Transverse colon (tissue), 4 donors: Measurements from ENCODE around the gene CRISPLD2. TPM values are rescaled to one million over a fixed set of nuclear protein-coding genes. Genes with fewer than 3 reads are reported as not detected.

Experiments
- DNase-seq: peaks from one replicate; pipeline ENCODE4 v3.0.0-alpha.2; 2019
- H3K27ac ChIP-seq, 4 donors: fragments of 200-600 bp; sonication (generic); 2 replicates each; pipeline ENCODE4 v1.5.1; 2016 to 2018; ENCODE audit warnings: inconsistent platforms in 4 of 4
- H3K27me3 ChIP-seq: fragments of 200-600 bp; sonication (generic); 2 replicates; pipeline ENCODE4 v1.5.1; 2017; ENCODE audit warnings: inconsistent platforms
- H3K36me3 ChIP-seq, 4 donors: fragments of 200-600 bp; sonication (generic); 2 replicates each; pipeline ENCODE4 v1.5.1; 2017 to 2019; ENCODE audit warnings: inconsistent platforms in 4 of 4
- H3K4me1 ChIP-seq, 4 donors: fragments of 200-600 bp; sonication (generic); 2 replicates each; pipeline ENCODE4 v1.5.1; 2017 to 2020; ENCODE audit warnings: inconsistent platforms in 4 of 4
- H3K4me3 ChIP-seq, 4 donors: fragments of 200-600 bp; sonication (generic); 1 replicate in 1 of 4; 2 replicates in 3 of 4; pipeline versions ENCODE4 v1.5.1 to v1.6.1; 2017 to 2019; ENCODE audit warnings: inconsistent platforms in 4 of 4
- H3K9me3 ChIP-seq, 2 donors: fragments of 200-600 bp; sonication (generic); 2 replicates each; pipeline ENCODE4 v1.5.1; 2017 to 2019; ENCODE audit warnings: inconsistent platforms in 2 of 2
- EP300 ChIP-seq: sonication (generic); formaldehyde crosslinking; IDR thresholded peaks from one replicate; pipeline ENCODE4 v1.6.1; 2017; ENCODE audit warnings: antibody characterized with exemption, low read depth
- POLR2A ChIP-seq: fragments of 450-650 bp; IDR thresholded peaks from one replicate; pipeline ENCODE4 v1.6.1; 2016; ENCODE audit warnings: antibody characterized with exemption, mild to moderate bottlenecking, moderate library complexity
- POLR2AphosphoS5 ChIP-seq, 3 donors: sonication (generic); formaldehyde crosslinking; IDR thresholded peaks; one replicate each; pipeline ENCODE4 v1.6.1; 2016; ENCODE audit warnings: antibody characterized with exemption in 3 of 3
- WGBS, 2 donors: methylation state at CpG; one replicate each; pipeline ENCODE4 v1.1.5; 2018; ENCODE audit warnings: low coverage in 1 of 2; 5-methylcytosine and 5-hydroxymethylcytosine counted together
- in situ Hi-C, 4 donors: fragments of 200-750 bp; cut with MboI; loops; one replicate each; pipeline versions ENCODE4 v1.15.0 to v1.15.1; 2017; ENCODE audit warnings: low sequenced_read_pairs in 3 of 4, low pct_ligation_motif_present in 1 of 4, low pct_unique_long_range_greater_than_20kb in 1 of 4
- intact Hi-C: fragments of 100-400 bp; cut with DNase I; formaldehyde crosslinking; loops from one replicate; pipeline ENCODE4 v1.15.1; 2023; ENCODE audit warnings: low total_unique reads
- total RNA-seq, 4 donors: library from RNA; depleted of rRNA; stranded (reverse); fragments of >200 nt; gene quantifications; one replicate each; pipeline ENCODE4 v1.1.0, GENCODE V29; 2016
- TF ChIP-seq, protein P1 (sequence below), 5 experiments: fragments of 200-600 bp in 3 of 5; fragments of 450-650 bp in 2 of 5; sonication (generic) in 3 of 5; IDR thresholded peaks; 1 replicate in 2 of 5; 2 replicates in 3 of 5; pipeline ENCODE4 v1.5.1; 2016 to 2017; ENCODE audit warnings: antibody characterized with exemption in 5 of 5, inconsistent platforms in 3 of 5, mild to moderate bottlenecking in 2 of 5, moderate library complexity in 1 of 5

The CRISPLD2 gene
- total RNA-seq, 4 donors from 2014 or later = 53.4 to 326 (median 71.0) TPM

DNA sequence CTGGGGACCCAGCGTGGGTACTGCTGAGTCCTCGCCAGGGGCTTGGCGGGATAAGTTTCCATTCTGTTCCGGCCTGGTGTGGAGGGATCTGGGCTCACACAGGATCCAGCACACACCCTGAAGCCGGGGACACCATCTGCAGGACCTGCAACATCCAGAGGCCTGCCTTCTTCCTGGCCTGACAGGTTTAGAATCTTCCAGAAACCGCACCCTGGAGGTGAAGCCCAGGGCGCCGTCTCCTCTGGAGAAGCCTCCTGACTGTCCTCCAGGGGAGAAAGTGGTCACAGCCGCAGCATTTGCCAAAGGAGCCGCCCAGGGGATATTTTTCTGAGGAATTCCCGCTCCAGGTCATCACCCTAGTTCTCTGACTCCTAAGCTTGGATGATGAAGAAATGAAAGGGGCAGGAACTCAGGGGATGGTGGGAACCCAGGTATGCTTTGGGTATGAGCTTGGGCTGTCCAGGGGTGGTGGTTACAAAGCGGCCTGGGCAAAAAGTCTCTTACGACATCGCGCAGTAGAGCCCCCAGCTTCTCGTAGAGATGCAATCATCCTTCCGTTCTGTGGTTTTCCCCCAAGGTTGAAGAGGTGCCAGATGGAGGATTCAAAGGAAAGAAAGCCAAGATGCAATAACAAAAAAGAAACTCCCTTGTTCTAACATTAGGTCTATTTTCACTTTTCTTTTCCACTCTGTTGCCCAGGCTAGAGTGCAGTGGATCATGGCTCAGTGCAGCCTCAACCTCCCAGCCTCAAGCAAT is 9.1 kb upstream of the CRISPLD2 start:
- 47 to 67% methylated on average over 2 to 17 of the region's 17 CpGs for WGBS, 2 donors
- Histone ChIP-seq H3K36me3 (no peaks in the 10 kb centered on the region), H3K9me3 (no peaks in the 10 kb centered on the region), H3K4me3 (no peak overlapping the region), H3K27ac (peak overlapping the region; percentile 37 to 50 (median 44)), H3K4me1 (peaks cover 0 to 3% (median 0%) of the 10 kb centered on the region in 4 donors), H3K27me3 (no peaks in the 10 kb centered on the region)
- in situ Hi-C loops (no loop called here), intact Hi-C loops (no loop called here)
- TF ChIP-seq, protein P1, sequence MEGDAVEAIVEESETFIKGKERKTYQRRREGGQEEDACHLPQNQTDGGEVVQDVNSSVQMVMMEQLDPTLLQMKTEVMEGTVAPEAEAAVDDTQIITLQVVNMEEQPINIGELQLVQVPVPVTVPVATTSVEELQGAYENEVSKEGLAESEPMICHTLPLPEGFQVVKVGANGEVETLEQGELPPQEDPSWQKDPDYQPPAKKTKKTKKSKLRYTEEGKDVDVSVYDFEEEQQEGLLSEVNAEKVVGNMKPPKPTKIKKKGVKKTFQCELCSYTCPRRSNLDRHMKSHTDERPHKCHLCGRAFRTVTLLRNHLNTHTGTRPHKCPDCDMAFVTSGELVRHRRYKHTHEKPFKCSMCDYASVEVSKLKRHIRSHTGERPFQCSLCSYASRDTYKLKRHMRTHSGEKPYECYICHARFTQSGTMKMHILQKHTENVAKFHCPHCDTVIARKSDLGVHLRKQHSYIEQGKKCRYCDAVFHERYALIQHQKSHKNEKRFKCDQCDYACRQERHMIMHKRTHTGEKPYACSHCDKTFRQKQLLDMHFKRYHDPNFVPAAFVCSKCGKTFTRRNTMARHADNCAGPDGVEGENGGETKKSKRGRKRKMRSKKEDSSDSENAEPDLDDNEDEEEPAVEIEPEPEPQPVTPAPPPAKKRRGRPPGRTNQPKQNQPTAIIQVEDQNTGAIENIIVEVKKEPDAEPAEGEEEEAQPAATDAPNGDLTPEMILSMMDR (IDR thresholded peaks at IDR 0.05) = no peak
- TF ChIP-seq POLR2AphosphoS5 (IDR thresholded peaks at IDR 0.05) (no peak), EP300 (no peak), POLR2A (no peak)
- peak; percentile 25 for DNase-seq

DNA sequence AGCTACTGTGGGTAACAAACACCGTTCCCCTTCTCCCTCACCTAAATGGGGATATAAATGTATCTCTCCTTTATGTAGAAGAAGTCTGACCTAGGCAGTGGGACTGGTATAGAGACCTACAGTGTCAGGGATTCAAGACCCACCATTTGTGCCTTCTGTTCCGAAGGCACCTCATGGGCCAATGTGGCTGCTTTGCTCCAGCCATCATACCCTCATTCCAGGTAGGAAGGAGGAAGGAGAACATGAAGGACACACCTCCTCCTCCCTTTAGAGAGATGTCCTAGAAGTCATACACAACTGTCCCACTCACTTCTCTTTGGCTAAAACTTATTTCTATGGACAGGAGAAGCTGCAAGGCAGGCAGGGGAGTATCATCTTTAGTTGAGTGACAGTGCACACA is 8.3 kb upstream of the CRISPLD2 start:
- no peak for DNase-seq
- TF ChIP-seq EP300 (no peak), POLR2A (no peak)
- Histone ChIP-seq H3K4me1 (peaks cover 0 to 3% (median 0%) of the 10 kb centered on the region in 4 donors), H3K36me3 (no peaks in the 10 kb centered on the region), H3K27me3 (peaks cover 5% of the 10 kb centered on the region), H3K4me3 (no peak overlapping the region), H3K27ac (peak overlapping the region in 3 of 4 donors; percentile 40 to 50 (median 48)), H3K9me3 (no peaks in the 10 kb centered on the region)
- 95% methylated on average over 2 of the region's 2 CpGs; no CpG with 5 or more reads in 1 of the 2 donors for WGBS, 2 donors
- in situ Hi-C loops = no loop called here
- intact Hi-C loops = no loop called here

DNA sequence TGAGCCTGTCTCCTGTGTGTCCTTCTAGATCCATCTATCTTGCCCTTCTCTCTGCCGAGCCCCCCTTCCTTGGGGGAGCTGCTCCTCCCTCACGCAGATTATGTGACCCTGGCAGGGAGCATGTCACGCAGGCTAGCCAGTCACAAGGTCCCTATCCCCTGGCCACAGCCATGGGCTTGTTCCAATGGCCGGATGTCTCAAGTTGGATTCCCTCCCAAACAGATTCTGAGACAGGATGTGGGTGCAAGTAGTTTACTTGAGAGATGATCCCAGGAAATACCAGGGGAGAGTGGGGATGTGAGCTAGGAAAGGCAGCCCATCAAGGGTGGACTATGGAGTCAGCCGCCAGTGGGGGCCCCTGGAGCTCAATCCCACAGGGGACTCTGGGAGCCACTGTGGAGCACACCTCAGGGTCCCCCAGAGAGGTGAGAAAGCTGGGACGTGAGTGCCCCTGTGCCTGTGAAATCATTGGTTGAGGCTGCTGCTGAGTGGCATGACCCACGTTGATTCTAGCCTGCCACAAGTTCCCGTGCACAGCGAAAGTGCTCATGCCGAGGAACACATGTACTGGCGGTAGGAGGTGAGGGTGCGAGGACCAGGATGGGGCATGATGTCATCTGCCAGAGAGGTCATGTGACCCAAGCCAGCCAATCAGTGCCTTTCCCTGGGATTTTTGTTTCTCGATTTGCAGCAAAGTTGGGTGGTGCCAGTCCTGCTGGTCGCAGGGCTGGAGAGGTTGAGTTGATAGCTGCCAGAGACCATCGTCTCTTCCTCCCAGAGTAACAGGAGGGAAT is 6.4 kb upstream of the CRISPLD2 start:
- Histone ChIP-seq H3K4me1 (peaks cover 0 to 3% (median 0%) of the 10 kb centered on the region in 4 donors), H3K36me3 (no peaks in the 10 kb centered on the region), H3K4me3 (no peak overlapping the region), H3K27me3 (peaks cover 6% of the 10 kb centered on the region), H3K9me3 (no peaks in the 10 kb centered on the region), H3K27ac (no peak overlapping the region)
- DNase-seq = no peak
- intact Hi-C loops (no loop called here), in situ Hi-C loops (no loop called here)
- 73 to 100% methylated on average over 2 to 15 of the region's 15 CpGs for WGBS, 2 donors
- TF ChIP-seq, protein P1 (IDR thresholded peaks at IDR 0.05) = no peak
- TF ChIP-seq POLR2A (no peak), EP300 (no peak), POLR2AphosphoS5 (IDR thresholded peaks at IDR 0.05) (no peak)

DNA sequence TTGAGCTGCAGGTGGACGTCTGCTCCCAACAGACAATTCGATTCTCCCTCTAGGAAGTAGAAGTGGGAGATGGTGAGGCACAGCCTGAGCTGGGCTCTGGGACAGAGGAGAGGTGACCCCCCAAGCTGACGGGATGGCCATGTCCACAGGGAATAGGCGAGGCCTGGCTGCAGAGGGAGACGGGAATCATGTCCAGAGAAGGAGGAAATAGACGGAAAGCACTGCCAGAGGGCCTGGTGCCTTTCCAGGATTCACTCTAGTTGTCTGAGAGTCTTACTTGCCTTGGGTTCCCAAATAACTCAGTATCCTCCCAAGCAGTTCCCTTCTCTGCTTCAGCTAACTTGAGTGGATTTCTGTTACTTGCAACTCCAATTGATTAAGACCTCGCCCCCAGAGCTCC is 4.3 kb upstream of the CRISPLD2 start:
- Histone ChIP-seq H3K27ac (no peak overlapping the region), H3K9me3 (no peaks in the 10 kb centered on the region), H3K36me3 (no peaks in the 10 kb centered on the region), H3K27me3 (peaks cover 18% of the 10 kb centered on the region), H3K4me1 (peaks cover 3 to 11% (median 9%) of the 10 kb centered on the region in 4 donors), H3K4me3 (no peak overlapping the region)
- in situ Hi-C loops (no loop called here), intact Hi-C loops (no loop called here)
- DNase-seq = no peak
- TF ChIP-seq EP300 = no peak
- TF ChIP-seq, protein P1 (IDR thresholded peaks at IDR 0.05) = no peak
- no peak for TF ChIP-seq POLR2A
- WGBS, 2 donors = 0 to 70% methylated on average over 1 to 7 of the region's 7 CpGs
